Neutrophil (primary cell): ENCODE data around the gene GPC5.

Experiments
- H3K27ac ChIP-seq: fragments of 200-600 bp; sonication (generic); 2 replicates; pipeline ENCODE4 v1.5.1; 2016; ENCODE audit warnings: mild to moderate bottlenecking, moderate library complexity
- H3K27me3 ChIP-seq: fragments of 200-600 bp; sonication (generic); 2 replicates; pipeline ENCODE4 v1.6.0; 2016; ENCODE audit warnings: mild to moderate bottlenecking
- H3K36me3 ChIP-seq: fragments of 200-600 bp; sonication (generic); 2 replicates; pipeline ENCODE4 v1.5.1; 2017
- H3K4me1 ChIP-seq, 2 experiments: fragments of 200-600 bp in 1 of 2; sonication (generic) in 1 of 2; 1 replicate in 1 of 2; 2 replicates in 1 of 2; pipeline versions ENCODE4 v1.5.1 to v1.6.1; 2013 to 2016; ENCODE audit warnings: low read depth in 1 of 2, low read length in 1 of 2, mild to moderate bottlenecking in 1 of 2, moderate library complexity in 1 of 2; ENCODE audit not compliant: control insufficient read depth in 1 of 2, insufficient read depth in 1 of 2
- H3K4me3 ChIP-seq, 2 experiments: fragments of 200-600 bp in 1 of 2; sonication (generic) in 1 of 2; 1 replicate in 1 of 2; 2 replicates in 1 of 2; pipeline ENCODE4 v1.5.1; 2013 to 2016; ENCODE audit warnings: low read depth in 1 of 2, low read length in 1 of 2, mild to moderate bottlenecking in 1 of 2, moderate library complexity in 1 of 2
- H3K9me3 ChIP-seq: fragments of 200-600 bp; sonication (generic); 2 replicates; pipeline ENCODE4 v1.5.1; 2016
- TF ChIP-seq, protein P1 (sequence below): fragments of 200-600 bp; sonication (generic); IDR thresholded peaks from 2 replicates; pipeline ENCODE4 v1.5.1; 2016; ENCODE audit warnings: antibody characterized with exemption

Gene GPC5

DNA sequence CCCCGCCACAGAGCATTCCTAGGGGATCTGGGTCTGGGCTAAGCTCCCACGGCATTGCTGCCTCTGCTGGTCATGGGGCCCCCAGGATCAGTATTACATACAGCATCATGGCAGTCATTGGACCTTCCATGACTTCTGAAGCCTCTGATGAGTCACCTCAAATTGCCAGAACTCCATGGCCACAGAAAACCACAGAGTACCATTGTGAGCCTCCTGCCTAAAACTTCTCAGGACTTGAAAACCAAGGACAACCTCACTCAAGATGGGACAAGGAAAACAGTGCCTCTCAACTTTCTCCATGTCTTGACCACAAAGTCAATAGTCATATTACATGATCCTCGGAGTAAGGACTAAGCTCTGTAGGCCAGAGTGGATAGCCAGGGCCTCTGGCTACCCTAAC is 306.0 kb downstream of the GPC5 start:
- no peaks in the 10 kb centered on the region for H3K36me3 ChIP-seq
- H3K4me3 ChIP-seq: no peak overlapping the region
- H3K9me3 ChIP-seq: no peaks in the 10 kb centered on the region
- H3K27ac ChIP-seq: no peak overlapping the region
- H3K27me3 ChIP-seq: no peaks in the 10 kb centered on the region
- TF ChIP-seq, protein P1, sequence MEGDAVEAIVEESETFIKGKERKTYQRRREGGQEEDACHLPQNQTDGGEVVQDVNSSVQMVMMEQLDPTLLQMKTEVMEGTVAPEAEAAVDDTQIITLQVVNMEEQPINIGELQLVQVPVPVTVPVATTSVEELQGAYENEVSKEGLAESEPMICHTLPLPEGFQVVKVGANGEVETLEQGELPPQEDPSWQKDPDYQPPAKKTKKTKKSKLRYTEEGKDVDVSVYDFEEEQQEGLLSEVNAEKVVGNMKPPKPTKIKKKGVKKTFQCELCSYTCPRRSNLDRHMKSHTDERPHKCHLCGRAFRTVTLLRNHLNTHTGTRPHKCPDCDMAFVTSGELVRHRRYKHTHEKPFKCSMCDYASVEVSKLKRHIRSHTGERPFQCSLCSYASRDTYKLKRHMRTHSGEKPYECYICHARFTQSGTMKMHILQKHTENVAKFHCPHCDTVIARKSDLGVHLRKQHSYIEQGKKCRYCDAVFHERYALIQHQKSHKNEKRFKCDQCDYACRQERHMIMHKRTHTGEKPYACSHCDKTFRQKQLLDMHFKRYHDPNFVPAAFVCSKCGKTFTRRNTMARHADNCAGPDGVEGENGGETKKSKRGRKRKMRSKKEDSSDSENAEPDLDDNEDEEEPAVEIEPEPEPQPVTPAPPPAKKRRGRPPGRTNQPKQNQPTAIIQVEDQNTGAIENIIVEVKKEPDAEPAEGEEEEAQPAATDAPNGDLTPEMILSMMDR: no peak
- no peaks in the 10 kb centered on the region for H3K4me1 ChIP-seq

DNA sequence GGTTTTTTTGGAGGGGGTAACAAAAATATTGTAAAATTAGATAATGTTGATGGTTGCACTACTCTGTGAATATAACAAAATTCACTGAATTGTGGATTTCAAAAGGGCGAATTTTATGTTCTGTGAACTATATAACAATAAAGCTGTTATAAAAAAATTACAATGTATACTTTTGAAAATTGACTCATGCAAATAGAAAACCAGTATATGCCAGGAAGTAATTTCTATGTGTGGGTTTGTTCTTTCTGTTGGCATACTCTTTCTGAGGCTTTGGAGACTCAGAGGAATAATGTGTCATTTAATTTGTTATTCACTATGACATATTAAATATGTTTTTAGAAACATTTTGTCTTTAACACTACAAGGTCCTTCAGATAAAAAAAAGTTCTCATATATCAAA is 310.1 kb downstream of the GPC5 start:
- H3K27me3 ChIP-seq: no peaks in the 10 kb centered on the region
- H3K9me3 ChIP-seq: no peaks in the 10 kb centered on the region
- no peaks in the 10 kb centered on the region for H3K36me3 ChIP-seq
- no peak overlapping the region for H3K27ac ChIP-seq
- H3K4me3 ChIP-seq: no peak overlapping the region
- H3K4me1 ChIP-seq: no peaks in the 10 kb centered on the region
- TF ChIP-seq, protein P1: no peak

DNA sequence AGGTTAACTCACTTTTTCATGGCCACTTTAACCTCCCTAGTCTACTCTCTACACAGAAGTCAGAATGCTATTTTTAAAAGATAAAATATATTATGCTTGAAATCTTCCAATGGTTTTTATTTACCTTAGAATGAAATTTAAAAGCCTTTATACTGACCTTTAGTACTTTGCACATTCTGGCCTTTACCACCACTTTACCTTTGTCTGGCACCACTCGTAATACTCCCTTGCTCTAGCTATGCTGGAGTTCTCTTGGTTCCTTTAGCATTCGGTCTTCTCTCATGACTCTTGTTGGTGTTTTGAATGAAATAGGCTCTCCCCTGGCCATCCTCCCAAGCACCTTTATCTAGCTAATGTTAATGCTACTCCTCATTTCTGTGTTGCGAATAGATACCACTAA is 310.8 kb downstream of the GPC5 start:
- Histone ChIP-seq H3K27ac (no peak overlapping the region), H3K36me3 (no peaks in the 10 kb centered on the region)
- TF ChIP-seq, protein P1: no peak

GRCh38 chr13:91710733-91711132 is 312.3 kb downstream of the GPC5 start:
- H3K4me1 ChIP-seq: no peaks in the 10 kb centered on the region
- no peaks in the 10 kb centered on the region for H3K9me3 ChIP-seq
- no peaks in the 10 kb centered on the region for H3K36me3 ChIP-seq
- no peak overlapping the region for H3K27ac ChIP-seq
- TF ChIP-seq, protein P1: no peak
- no peak overlapping the region for H3K4me3 ChIP-seq
- no peaks in the 10 kb centered on the region for H3K27me3 ChIP-seq

More for the DNA sequence above, 310.8 kb downstream of the GPC5 start:
- no peak overlapping the region for H3K4me3 ChIP-seq
- H3K27me3 ChIP-seq: no peaks in the 10 kb centered on the region
- H3K4me1 ChIP-seq: no peaks in the 10 kb centered on the region
- H3K9me3 ChIP-seq: no peaks in the 10 kb centered on the region

DNA sequence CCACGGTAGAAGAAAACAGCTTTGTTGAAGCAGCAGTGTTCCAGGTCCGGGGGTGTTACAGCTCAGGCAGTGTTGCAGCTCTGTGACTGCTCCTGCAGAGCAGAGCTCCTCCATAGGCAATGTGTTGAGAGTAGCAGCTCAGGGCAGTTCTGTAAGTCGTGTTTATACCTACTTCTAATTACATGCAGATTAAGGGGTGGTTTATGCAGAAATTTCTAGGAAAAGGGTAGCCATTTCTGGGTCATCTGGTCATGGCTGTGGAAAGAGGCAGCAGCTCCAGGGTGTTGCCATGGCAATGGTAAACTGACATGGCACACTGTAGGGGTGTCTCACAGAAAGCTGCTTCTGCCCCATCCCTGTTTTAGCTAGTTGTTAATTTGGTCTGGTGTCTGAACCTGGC is 316.4 kb downstream of the GPC5 start:
- TF ChIP-seq, protein P1: no peak
- Histone ChIP-seq H3K4me1 (no peaks in the 10 kb centered on the region), H3K4me3 (no peak overlapping the region), H3K27me3 (no peaks in the 10 kb centered on the region), H3K27ac (no peak overlapping the region), H3K36me3 (no peaks in the 10 kb centered on the region), H3K9me3 (no peaks in the 10 kb centered on the region)
